IPS-15b (cell line): Measurements from ENCODE around the gene CCDC107.
"Not testable (repeated sequence)": the region's sequence is repeated elsewhere in the genome, so short reads cannot be mapped to it uniquely, and the experiment has no call there.

ENCODE experiments used
- H3K27me3 ChIP-seq: one replicate; pipeline ENCODE4 v1.6.1; 2013; ENCODE audit warnings: low read length; ENCODE audit not compliant: control insufficient read depth, insufficient read depth
- H3K36me3 ChIP-seq: one replicate; pipeline ENCODE4 v1.6.1; 2013; ENCODE audit warnings: low read length; ENCODE audit not compliant: control insufficient read depth, insufficient read depth
- H3K4me1 ChIP-seq: one replicate; pipeline ENCODE4 v1.6.1; 2013; ENCODE audit warnings: mild to moderate bottlenecking, low read length; ENCODE audit not compliant: control insufficient read depth, insufficient read depth
- H3K4me3 ChIP-seq: one replicate; pipeline ENCODE4 v1.5.1; 2013; ENCODE audit warnings: low read depth, low read length
- H3K9ac ChIP-seq: one replicate; pipeline ENCODE4 v1.6.1; 2013; ENCODE audit warnings: low read depth, mild to moderate bottlenecking, low read length
- H3K9me3 ChIP-seq: one replicate; pipeline ENCODE4 v1.6.1; 2013; ENCODE audit warnings: mild to moderate bottlenecking, low read length; ENCODE audit not compliant: control insufficient read depth, insufficient read depth

Gene CCDC107, protein sequence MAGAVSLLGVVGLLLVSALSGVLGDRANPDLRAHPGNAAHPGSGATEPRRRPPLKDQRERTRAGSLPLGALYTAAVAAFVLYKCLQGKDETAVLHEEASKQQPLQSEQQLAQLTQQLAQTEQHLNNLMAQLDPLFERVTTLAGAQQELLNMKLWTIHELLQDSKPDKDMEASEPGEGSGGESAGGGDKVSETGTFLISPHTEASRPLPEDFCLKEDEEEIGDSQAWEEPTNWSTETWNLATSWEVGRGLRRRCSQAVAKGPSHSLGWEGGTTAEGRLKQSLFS

GRCh38 chr9:35658137-35658967 lies at the start of gene CCDC107:
Gene CCDC107 (plus strand): TSS chr9:35658292. CDS start chr9:35658380, 88 bp downstream.
- Histone ChIP-seq H3K9ac (peak within 1 kb of the TSS; percentile 97), H3K4me1 (no peaks in the 10 kb centered on the region), H3K4me3 (peak within 1 kb of the TSS; percentile 84), H3K36me3 (peaks cover 26% of the 10 kb centered on the region), H3K27me3 (peaks cover 8% of the 10 kb centered on the region), H3K9me3 (no peaks in the 10 kb centered on the region)

DNA sequence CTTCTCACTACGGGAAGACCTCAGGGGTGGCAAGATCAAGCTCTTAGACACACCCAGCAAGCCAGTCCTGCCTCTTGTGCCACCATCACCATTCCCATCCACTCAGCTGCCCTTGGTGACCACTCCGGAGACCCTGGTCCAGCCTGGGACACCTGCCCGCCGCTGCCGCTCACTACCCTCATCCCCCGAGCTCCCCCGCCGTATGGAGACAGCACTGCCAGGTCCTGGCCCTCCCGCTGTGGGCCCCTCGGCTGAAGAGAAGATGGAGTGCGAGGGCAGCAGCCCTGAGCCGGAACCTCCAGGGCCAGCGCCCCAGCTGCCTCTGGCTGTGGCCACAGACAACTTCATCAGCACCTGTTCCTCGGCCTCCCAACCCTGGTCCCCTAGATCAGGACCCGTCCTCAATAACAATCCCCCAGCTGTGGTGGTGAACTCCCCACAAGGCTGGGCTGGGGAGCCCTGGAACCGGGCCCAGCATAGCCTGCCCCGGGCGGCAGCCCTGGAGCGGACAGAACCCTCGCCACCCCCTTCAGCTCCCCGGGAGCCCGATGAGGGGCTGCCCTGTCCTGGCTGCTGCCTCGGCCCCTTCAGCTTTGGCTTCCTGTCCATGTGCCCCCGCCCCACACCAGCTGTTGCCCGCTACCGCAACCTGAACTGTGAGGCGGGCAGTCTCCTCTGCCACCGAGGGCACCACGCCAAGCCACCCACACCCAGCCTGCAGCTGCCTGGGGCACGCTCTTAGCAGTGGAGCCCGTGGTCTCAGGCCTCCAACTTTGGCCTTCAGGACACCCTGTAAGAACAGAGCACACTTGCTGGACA lies 48.9 kb upstream of the CCDC107 start:
- peaks cover 2% of the 10 kb centered on the region for H3K4me1 ChIP-seq
- no peak overlapping the region for H3K9ac ChIP-seq
- H3K9me3 ChIP-seq: no peaks in the 10 kb centered on the region
- H3K36me3 ChIP-seq: peaks cover 13% of the 10 kb centered on the region
- peaks cover 6% of the 10 kb centered on the region for H3K27me3 ChIP-seq
- no peak overlapping the region for H3K4me3 ChIP-seq

- H3K36me3 ChIP-seq: peaks cover 13% of the 10 kb centered on the region
These were observed 48.3 kb upstream of the CCDC107 start for GRCh38 chr9:35609820-35610163.

DNA sequence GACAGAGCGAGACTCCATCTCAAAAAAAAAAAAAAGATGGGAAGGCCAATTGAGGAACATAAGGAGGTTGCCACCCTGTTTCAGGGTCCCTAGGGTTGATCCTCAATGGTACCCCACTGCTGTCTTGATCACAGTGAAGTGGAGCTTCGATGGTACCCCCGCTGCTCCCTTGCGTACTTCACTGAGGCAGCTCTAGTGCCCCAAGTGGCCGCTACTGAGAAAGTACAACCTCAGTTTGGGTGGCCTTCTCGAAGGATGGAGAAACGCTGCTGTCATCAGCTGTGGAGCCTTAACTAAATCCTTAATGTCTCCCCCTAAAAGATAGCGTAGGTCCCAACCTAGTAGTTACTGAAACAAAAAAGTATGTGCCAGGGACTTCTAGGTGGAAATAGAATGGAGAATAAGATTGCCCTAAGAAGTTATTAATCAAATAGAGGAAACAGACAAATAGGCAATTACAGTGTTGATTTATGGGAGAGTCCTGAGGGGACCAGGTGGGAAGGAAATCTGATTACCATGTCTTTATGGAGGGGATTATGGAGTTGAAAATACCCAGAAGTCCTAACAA lies 46.8 kb upstream of the CCDC107 start:
- peaks cover 13% of the 10 kb centered on the region for H3K36me3 ChIP-seq
- no peaks in the 10 kb centered on the region for H3K9me3 ChIP-seq
- no peak overlapping the region for H3K9ac ChIP-seq
- peaks cover 15% of the 10 kb centered on the region for H3K27me3 ChIP-seq
- H3K4me3 ChIP-seq: no peak overlapping the region
- H3K4me1 ChIP-seq: peaks cover under 1% of the 10 kb centered on the region

More at GRCh38 chr9:35609820-35610163, 48.3 kb upstream of the CCDC107 start:
- H3K27me3 ChIP-seq: peaks cover 6% of the 10 kb centered on the region
- H3K4me1 ChIP-seq: peaks cover 2% of the 10 kb centered on the region
- H3K9me3 ChIP-seq: no peaks in the 10 kb centered on the region
- H3K9ac ChIP-seq: no peak overlapping the region
- H3K4me3 ChIP-seq: no peak overlapping the region

DNA sequence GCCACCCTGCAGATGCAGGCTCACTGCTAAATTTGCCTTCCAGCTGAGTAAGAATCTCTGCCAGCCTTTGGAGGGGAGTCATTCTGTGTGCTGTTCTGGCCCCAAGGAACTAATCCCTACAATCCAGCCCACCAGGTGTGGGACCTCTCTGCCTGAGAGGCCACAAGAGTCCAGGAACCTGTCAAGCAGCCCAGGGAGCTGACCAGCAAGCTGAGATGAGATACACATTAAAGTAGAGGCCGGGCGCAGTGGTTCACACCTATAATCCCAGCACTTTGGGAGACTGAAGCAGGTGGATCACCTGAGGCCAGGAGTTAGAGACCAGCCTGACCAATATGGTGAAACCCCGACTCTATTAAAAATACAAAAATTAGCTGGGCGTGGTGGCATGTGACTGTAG lies 46.0 kb upstream of the CCDC107 start:
- not testable (repeated sequence) for H3K4me1 ChIP-seq, H3K9me3 ChIP-seq, H3K9ac ChIP-seq, H3K4me3 ChIP-seq
- Histone ChIP-seq H3K36me3 (peaks cover 10% of the 10 kb centered on the region), H3K27me3 (peaks cover 17% of the 10 kb centered on the region)

DNA sequence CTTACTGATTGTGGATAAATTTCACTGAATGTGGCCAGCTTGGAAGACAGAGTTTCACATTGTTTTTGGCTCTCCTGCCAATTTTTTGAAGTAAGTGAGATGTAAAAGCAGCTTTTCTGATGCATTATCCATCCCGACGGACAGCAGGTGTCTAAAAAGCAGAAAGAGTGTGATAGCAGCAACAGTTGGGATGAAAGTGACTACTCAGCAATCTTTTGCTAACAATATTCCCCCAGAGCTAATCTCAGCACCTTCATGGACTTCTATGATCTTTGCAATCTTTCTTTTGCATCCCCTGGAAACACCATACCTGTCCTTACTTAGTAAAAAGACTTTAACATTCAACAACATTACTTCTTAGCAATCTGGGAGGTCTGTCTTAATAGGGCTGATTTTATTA lies 45.2 kb upstream of the CCDC107 start:
- H3K9ac ChIP-seq: no peak overlapping the region
- no peaks in the 10 kb centered on the region for H3K9me3 ChIP-seq
- H3K4me1 ChIP-seq: no peaks in the 10 kb centered on the region
- H3K36me3 ChIP-seq: peaks cover 10% of the 10 kb centered on the region
- H3K27me3 ChIP-seq: peaks cover 25% of the 10 kb centered on the region
- no peak overlapping the region for H3K4me3 ChIP-seq

GRCh38 chr9:35615981-35616680 lies 42.0 kb upstream of the CCDC107 start:
- H3K4me1 ChIP-seq: no peaks in the 10 kb centered on the region
- H3K36me3 ChIP-seq: no peaks in the 10 kb centered on the region
- no peaks in the 10 kb centered on the region for H3K9me3 ChIP-seq
- H3K27me3 ChIP-seq: peaks cover 34% of the 10 kb centered on the region
- H3K9ac ChIP-seq: peak overlapping the region; percentile 41
- H3K4me3 ChIP-seq: peak overlapping the region; percentile 88

GRCh38 chr9:35616681-35617459 lies 41.2 kb upstream of the CCDC107 start:
- Histone ChIP-seq H3K9ac (peak overlapping the region; percentile 56), H3K4me3 (peak overlapping the region; percentile 88), H3K9me3 (no peaks in the 10 kb centered on the region), H3K36me3 (no peaks in the 10 kb centered on the region), H3K4me1 (no peaks in the 10 kb centered on the region), H3K27me3 (peaks cover 34% of the 10 kb centered on the region)

- Histone ChIP-seq H3K9me3 (no peaks in the 10 kb centered on the region), H3K4me1 (no peaks in the 10 kb centered on the region), H3K4me3 (peak overlapping the region; percentile 88), H3K36me3 (no peaks in the 10 kb centered on the region), H3K9ac (peak overlapping the region; percentile 56), H3K27me3 (peaks cover 34% of the 10 kb centered on the region)
These were observed 40.5 kb upstream of the CCDC107 start for GRCh38 chr9:35617548-35617947.

- peak within 1 kb of the TSS; percentile 56 for H3K9ac ChIP-seq
- H3K9me3 ChIP-seq: no peaks in the 10 kb centered on the region
- H3K27me3 ChIP-seq: peaks cover 34% of the 10 kb centered on the region
- no peaks in the 10 kb centered on the region for H3K4me1 ChIP-seq
- peak within 1 kb of the TSS; percentile 88 for H3K4me3 ChIP-seq
- H3K36me3 ChIP-seq: no peaks in the 10 kb centered on the region
These were observed 39.8 kb upstream of the CCDC107 start, which contains the start of gene CD72 for GRCh38 chr9:35618325-35618727. Gene CD72 (minus strand): TSS chr9:35618413. CDS start chr9:35618303, 110 bp downstream.
